ENCODE data around the gene ANKH. TPM values are rescaled to one million over a fixed set of nuclear protein-coding genes. Genes with fewer than 3 reads are reported as not detected.
"Not testable (repeated sequence)": the region's sequence is repeated elsewhere in the genome, so short reads cannot be mapped to it uniquely, and the experiment has no call there.

The ANKH gene
- total and polyA plus RNA-seq, 4 experiments from 2014 or later: 34.1 to 165 (median 114) TPM

GRCh38 chr5:14810282-14810681 is 61.3 kb downstream of the ANKH start:
- H3K27ac Mint-ChIP-seq: peak overlapping the region; percentile 63 to 97 (median 93)
- H3K27ac ChIP-seq (ENCODE audit: low read depth, low read length): peak overlapping the region; percentile 52
- peak overlapping the region in 1 of 2 donors; percentile 19 for H3K4me3 ChIP-seq (ENCODE audit: low read length in 2 of 2)
- peak overlapping the region; percentile 79 to 91 (median 84) for H3K4me3 Mint-ChIP-seq
- H3K36me3 Mint-ChIP-seq: peaks cover 7 to 13% of the 10 kb centered on the region in 2 donors
- H3K4me1 Mint-ChIP-seq: peaks cover 50 to 79% (median 59%) of the 10 kb centered on the region in 4 donors
- H3K27me3 Mint-ChIP-seq: no peaks in the 10 kb centered on the region
- H3K9me3 ChIP-seq (ENCODE audit: control insufficient read depth in 1 of 2, low read length in 2 of 2): no peaks in the 10 kb centered on the region
- intact Hi-C loops (cut with micrococcal nuclease): loop anchor here (2.0 kb wide), 1 partner anchor 395 kb away; no protein-coding TSS in a partner anchor
- H3K36me3 ChIP-seq (ENCODE audit: insufficient read depth, low read length): no peaks in the 10 kb centered on the region
- CTCF ChIA-PET (ENCODE audit: partially characterized antibody): interaction anchor here (0.7 to 1.6 kb wide), 8 partner anchors 9 to 125 kb away, joined by 3 to 9 read pairs (median 5); no protein-coding TSS in a partner anchor
- no peaks in the 10 kb centered on the region for H3K9me3 Mint-ChIP-seq
- POLR2A ChIA-PET (ENCODE audit: partially characterized antibody): interaction anchor here (0.6 to 2.7 kb wide), 17 partner anchors 8 to 146 kb away, joined by 3 to 26 read pairs (median 7); partner anchors contain the start of genes ANKH and OTULIN
- H3K4me1 ChIP-seq (ENCODE audit: insufficient read depth, low read length): peaks cover 53% of the 10 kb centered on the region
- no peaks in the 10 kb centered on the region for H3K27me3 ChIP-seq (ENCODE audit: insufficient read depth, low read length)
- no peak for DNase-seq

DNA sequence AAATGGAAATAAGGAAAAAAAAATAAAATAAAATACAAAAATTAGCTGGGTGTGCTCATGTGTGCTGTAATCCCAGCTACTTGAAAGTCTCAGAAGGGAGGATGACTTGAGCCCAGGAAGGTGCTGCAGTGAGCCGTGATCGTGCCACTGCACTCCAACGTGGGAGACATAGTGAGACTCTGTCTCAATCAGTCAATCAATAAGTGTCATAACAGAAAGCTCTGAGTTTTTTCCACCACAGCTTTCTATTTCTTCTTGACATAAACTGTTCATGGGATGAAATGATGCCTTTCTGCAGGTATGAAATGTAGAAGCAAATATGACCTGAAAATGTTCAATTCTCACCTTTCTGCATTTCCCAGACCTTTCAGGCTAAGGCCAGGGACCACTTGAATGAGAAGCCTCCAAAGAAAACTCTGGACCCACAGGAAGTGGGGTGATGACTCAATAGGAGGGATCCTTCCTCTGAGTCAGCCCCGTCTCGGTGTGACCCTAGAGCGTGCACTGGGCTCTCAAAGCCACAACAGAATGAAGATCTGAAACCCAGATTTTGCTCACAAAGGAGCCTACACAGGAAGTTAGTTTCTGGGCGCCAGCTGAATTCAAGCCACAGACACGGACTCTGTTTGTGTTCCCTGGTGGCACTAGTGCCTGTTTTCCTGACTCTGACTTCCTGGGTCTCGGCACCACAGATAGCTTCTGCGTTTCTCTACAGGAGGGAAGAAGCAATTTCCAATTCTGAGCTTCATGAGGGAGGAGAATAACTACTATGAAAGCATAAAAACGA is 62.0 kb downstream of the ANKH start:
- no peaks in the 10 kb centered on the region for H3K36me3 ChIP-seq (ENCODE audit: insufficient read depth, low read length)
- peak; percentile 58 to 89 (median 70) for DNase-seq
- intact Hi-C loops (cut with micrococcal nuclease): loop anchor here (1.0 to 2.0 kb wide), 2 partner anchors 61 to 395 kb away; no protein-coding TSS in a partner anchor
- peak overlapping the region; percentile 52 for H3K27ac ChIP-seq (ENCODE audit: low read depth, low read length)
- no peaks in the 10 kb centered on the region for H3K9me3 ChIP-seq (ENCODE audit: control insufficient read depth in 1 of 2, low read length in 2 of 2)
- Mint-ChIP-seq H3K4me3 (peak overlapping the region; percentile 79 to 91 (median 84)), H3K36me3 (peaks cover 14% of the 10 kb centered on the region in 2 donors), H3K9me3 (no peaks in the 10 kb centered on the region), H3K27me3 (no peaks in the 10 kb centered on the region), H3K4me1 (peaks cover 50 to 78% (median 57%) of the 10 kb centered on the region in 4 donors), H3K27ac (peak overlapping the region; percentile 63 to 97 (median 93))
- H3K27me3 ChIP-seq (ENCODE audit: insufficient read depth, low read length): no peaks in the 10 kb centered on the region
- peaks cover 50% of the 10 kb centered on the region for H3K4me1 ChIP-seq (ENCODE audit: insufficient read depth, low read length)
- CTCF ChIA-PET (ENCODE audit: partially characterized antibody): interaction anchor here (0.6 to 1.6 kb wide), 10 partner anchors 9 to 124 kb away, joined by 3 to 9 read pairs (median 4); no protein-coding TSS in a partner anchor
- POLR2A ChIA-PET (ENCODE audit: partially characterized antibody): interaction anchor here (0.6 to 2.7 kb wide), 21 partner anchors 9 to 227 kb away, joined by 3 to 26 read pairs (median 5); partner anchors contain the start of genes ANKH and OTULIN
- H3K4me3 ChIP-seq (ENCODE audit: low read length in 2 of 2): peak overlapping the region in 1 of 2 donors; percentile 19

DNA sequence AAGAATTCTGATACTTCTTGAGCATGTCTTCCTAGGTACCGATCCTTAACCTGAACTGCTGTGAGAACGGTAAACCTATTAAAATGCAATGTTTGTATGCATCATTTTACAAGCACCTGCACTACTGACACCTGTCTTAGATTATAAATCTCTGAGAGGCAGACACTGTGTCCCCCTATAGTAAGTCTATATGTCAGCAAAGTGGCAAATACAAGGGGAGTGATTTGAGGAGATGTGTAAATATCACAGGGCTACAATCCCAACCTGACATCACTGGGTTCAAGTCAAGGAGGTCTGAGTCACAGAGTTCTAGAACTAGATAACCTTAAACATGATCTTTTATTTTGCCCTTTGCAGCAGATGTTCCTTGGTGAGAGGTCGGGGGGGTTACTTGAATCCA is 64.1 kb downstream of the ANKH start:
- Mint-ChIP-seq H3K27ac (peak overlapping the region in 3 of 7 donors; percentile 13 to 60 (median 20)), H3K27me3 (no peaks in the 10 kb centered on the region), H3K36me3 (peaks cover 16 to 23% of the 10 kb centered on the region in 2 donors), H3K4me1 (peaks cover 42 to 75% (median 52%) of the 10 kb centered on the region in 4 donors), H3K4me3 (no peak overlapping the region), H3K9me3 (no peaks in the 10 kb centered on the region)
- peaks cover 32% of the 10 kb centered on the region for H3K4me1 ChIP-seq (ENCODE audit: insufficient read depth, low read length)
- H3K27me3 ChIP-seq (ENCODE audit: insufficient read depth, low read length): no peaks in the 10 kb centered on the region
- H3K9me3 ChIP-seq (ENCODE audit: control insufficient read depth in 1 of 2, low read length in 2 of 2): no peaks in the 10 kb centered on the region
- DNase-seq: no peak
- H3K4me3 ChIP-seq (ENCODE audit: low read length in 2 of 2): no peak overlapping the region
- POLR2A ChIA-PET (ENCODE audit: partially characterized antibody): no interaction called here
- no peak overlapping the region for H3K27ac ChIP-seq (ENCODE audit: low read depth, low read length)
- CTCF ChIA-PET (ENCODE audit: partially characterized antibody): no interaction called here
- H3K36me3 ChIP-seq (ENCODE audit: insufficient read depth, low read length): no peaks in the 10 kb centered on the region
- intact Hi-C loops (cut with micrococcal nuclease): no loop called here

GRCh38 chr5:14806456-14806855 is 65.1 kb downstream of the ANKH start:
- peaks cover 32% of the 10 kb centered on the region for H3K4me1 ChIP-seq (ENCODE audit: insufficient read depth, low read length)
- POLR2A ChIA-PET (ENCODE audit: partially characterized antibody): no interaction called here
- CTCF ChIA-PET (ENCODE audit: partially characterized antibody): no interaction called here
- H3K27ac Mint-ChIP-seq: peak overlapping the region in 4 of 7 donors; percentile 6 to 77 (median 33)
- H3K27me3 ChIP-seq (ENCODE audit: insufficient read depth, low read length): no peaks in the 10 kb centered on the region
- H3K4me3 ChIP-seq (ENCODE audit: low read length in 2 of 2): no peak overlapping the region
- H3K9me3 ChIP-seq (ENCODE audit: control insufficient read depth in 1 of 2, low read length in 2 of 2): no peaks in the 10 kb centered on the region
- H3K27ac ChIP-seq (ENCODE audit: low read depth, low read length): no peak overlapping the region
- intact Hi-C loops (cut with micrococcal nuclease): no loop called here
- H3K27me3 Mint-ChIP-seq: no peaks in the 10 kb centered on the region
- H3K4me1 Mint-ChIP-seq: peaks cover 46 to 78% (median 54%) of the 10 kb centered on the region in 4 donors
- no peaks in the 10 kb centered on the region for H3K36me3 ChIP-seq (ENCODE audit: insufficient read depth, low read length)
- no peak overlapping the region for H3K4me3 Mint-ChIP-seq
- H3K36me3 Mint-ChIP-seq: peaks cover 16 to 28% of the 10 kb centered on the region in 2 donors
- no peaks in the 10 kb centered on the region for H3K9me3 Mint-ChIP-seq
- no peak for DNase-seq

- peak overlapping the region in 1 of 8 donors; percentile 31 for H3K4me3 Mint-ChIP-seq
- H3K27me3 Mint-ChIP-seq: no peaks in the 10 kb centered on the region
- H3K4me1 ChIP-seq (ENCODE audit: insufficient read depth, low read length): peaks cover 10% of the 10 kb centered on the region
- no peaks in the 10 kb centered on the region for H3K9me3 Mint-ChIP-seq
- no peak overlapping the region for H3K27ac ChIP-seq (ENCODE audit: low read depth, low read length)
- H3K36me3 ChIP-seq (ENCODE audit: insufficient read depth, low read length): no peaks in the 10 kb centered on the region
- H3K27me3 ChIP-seq (ENCODE audit: insufficient read depth, low read length): no peaks in the 10 kb centered on the region
- peak overlapping the region in 2 of 7 donors; percentile 5 to 74 for H3K27ac Mint-ChIP-seq
- peaks cover 39 to 75% (median 50%) of the 10 kb centered on the region in 4 donors for H3K4me1 Mint-ChIP-seq
- H3K36me3 Mint-ChIP-seq: peaks cover 22 to 39% of the 10 kb centered on the region in 2 donors
- intact Hi-C loops (cut with micrococcal nuclease): no loop called here
- no peak overlapping the region for H3K4me3 ChIP-seq (ENCODE audit: low read length in 2 of 2)
- POLR2A ChIA-PET (ENCODE audit: partially characterized antibody): no interaction called here
- CTCF ChIA-PET (ENCODE audit: partially characterized antibody): no interaction called here
- no peaks in the 10 kb centered on the region for H3K9me3 ChIP-seq (ENCODE audit: control insufficient read depth in 1 of 2, low read length in 2 of 2)
- DNase-seq: no peak
These were observed 69.0 kb downstream of the ANKH start for GRCh38 chr5:14802541-14802940.

DNA sequence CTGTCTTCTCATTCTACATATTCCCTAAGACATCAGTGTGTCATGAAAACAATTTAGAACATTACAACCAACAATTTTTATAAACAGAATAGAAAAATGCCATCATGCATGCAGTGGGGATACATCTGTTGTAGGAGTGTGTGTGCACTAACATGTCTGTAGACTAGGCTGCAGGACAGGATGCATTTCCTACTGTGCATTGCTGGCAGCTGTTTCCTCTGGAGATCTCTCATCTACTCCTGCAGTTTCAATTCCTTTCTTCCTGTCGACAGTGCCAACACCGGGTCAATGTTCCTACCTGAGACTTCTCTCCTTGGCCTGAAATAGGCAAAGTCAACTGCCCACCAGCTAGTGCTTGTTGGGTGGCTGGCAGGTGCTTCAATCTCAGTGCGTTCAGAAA is 69.8 kb downstream of the ANKH start:
- no peaks in the 10 kb centered on the region for H3K27me3 ChIP-seq (ENCODE audit: insufficient read depth, low read length)
- H3K36me3 ChIP-seq (ENCODE audit: insufficient read depth, low read length): no peaks in the 10 kb centered on the region
- H3K4me3 ChIP-seq (ENCODE audit: low read length in 2 of 2): no peak overlapping the region
- Mint-ChIP-seq H3K9me3 (no peaks in the 10 kb centered on the region), H3K4me1 (peaks cover 41 to 74% (median 52%) of the 10 kb centered on the region in 4 donors), H3K4me3 (no peak overlapping the region), H3K27ac (peak overlapping the region in 5 of 7 donors; percentile 9 to 73 (median 58)), H3K27me3 (no peaks in the 10 kb centered on the region), H3K36me3 (peaks cover 28 to 44% of the 10 kb centered on the region in 2 donors)
- H3K27ac ChIP-seq (ENCODE audit: low read depth, low read length): no peak overlapping the region
- H3K4me1 ChIP-seq (ENCODE audit: insufficient read depth, low read length): peaks cover 10% of the 10 kb centered on the region
- H3K9me3 ChIP-seq (ENCODE audit: control insufficient read depth in 1 of 2, low read length in 2 of 2): no peaks in the 10 kb centered on the region
- DNase-seq: no peak
- POLR2A ChIA-PET (ENCODE audit: partially characterized antibody): no interaction called here
- CTCF ChIA-PET (ENCODE audit: partially characterized antibody): interaction anchor here (1.3 kb wide), 1 partner anchor 8 kb away, joined by 5 read pairs; no protein-coding TSS in a partner anchor
- intact Hi-C loops (cut with micrococcal nuclease): no loop called here

DNA sequence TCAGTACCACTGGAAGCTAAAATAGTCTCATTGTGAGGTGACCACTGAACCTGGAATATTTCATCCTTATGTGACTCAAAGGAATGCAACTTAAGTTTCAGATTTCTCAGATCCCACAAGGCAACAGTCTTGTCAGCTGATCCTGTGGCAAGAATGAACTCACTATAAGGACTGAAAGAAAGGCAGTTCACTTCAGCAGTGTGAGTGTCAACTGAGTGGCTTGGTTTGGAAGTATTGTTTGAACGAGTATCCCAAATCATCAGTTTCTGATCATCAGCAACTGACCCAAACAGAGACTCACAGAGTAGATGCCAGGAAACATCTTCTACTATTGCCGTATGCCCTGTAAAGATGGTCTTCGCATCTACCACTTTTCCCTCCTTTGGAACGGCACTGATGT is 74.2 kb downstream of the ANKH start:
- H3K27me3 Mint-ChIP-seq; POLR2A ChIA-PET (ENCODE audit: partially characterized antibody); H3K36me3 ChIP-seq (ENCODE audit: insufficient read depth, low read length); H3K4me3 Mint-ChIP-seq; H3K27me3 ChIP-seq (ENCODE audit: insufficient read depth, low read length); DNase-seq; H3K4me3 ChIP-seq (ENCODE audit: low read length in 2 of 2); H3K9me3 ChIP-seq (ENCODE audit: control insufficient read depth in 1 of 2, low read length in 2 of 2); CTCF ChIA-PET (ENCODE audit: partially characterized antibody); intact Hi-C loops (cut with micrococcal nuclease); H3K9me3 Mint-ChIP-seq; H3K4me1 ChIP-seq (ENCODE audit: insufficient read depth, low read length); H3K27ac ChIP-seq (ENCODE audit: low read depth, low read length): not testable (repeated sequence)
- Mint-ChIP-seq H3K27ac (peak overlapping the region in 1 of 7 donors; percentile 4), H3K4me1 (peaks cover 39 to 71% (median 48%) of the 10 kb centered on the region in 4 donors), H3K36me3 (peaks cover 28 to 44% of the 10 kb centered on the region in 2 donors)
